Gastrocnemius medialis (tissue), 4 donors: ENCODE data around the gene ANKRD33.

Experiments used
- CTCF ChIP-seq, 5 experiments: fragments of 450-650 bp in 3 of 5; fragments of 200-600 bp in 2 of 5; sonication (generic) in 2 of 5; IDR thresholded peaks in 4 of 5; conservative IDR thresholded peaks in 1 of 5; 1 replicate in 4 of 5; 2 replicates in 1 of 5; pipeline ENCODE4 v1.5.1; 2016 to 2019; ENCODE audit warnings: antibody characterized with exemption in 5 of 5, mild to moderate bottlenecking in 3 of 5, moderate library complexity in 3 of 5
- POLR2A ChIP-seq, 2 donors: fragments of 450-650 bp; IDR thresholded peaks; one replicate each; pipeline ENCODE4 v1.6.1; 2017; ENCODE audit warnings: antibody characterized with exemption in 2 of 2, mild to moderate bottlenecking in 2 of 2, moderate library complexity in 2 of 2

- TF ChIP-seq POLR2A (IDR thresholded peaks at IDR 0.05) = no peak
- TF ChIP-seq CTCF (IDR thresholded peaks at IDR 0.05 in 4 of 5, conservative IDR thresholded peaks at IDR 0.05 in 1 of 5) = no peak
Observed at GRCh38 chr12:51867796-51868428, 20.0 kb upstream of the ANKRD33 start.
